ENCODE data around the gene CAMK2D.

Gene CAMK2D

GRCh38 chr4:113461281-113461680, 300.3 kb downstream of the CAMK2D start:
- H3K4me1 ChIP-seq (ENCODE audit: control insufficient read depth, insufficient read depth, low read length) = peaks cover 6% of the 10 kb centered on the region
- no peak overlapping the region for H3K4me3 ChIP-seq (ENCODE audit: low read length)
- H3K9me3 ChIP-seq (replicated peaks; ENCODE audit: low read length) = no peaks in the 10 kb centered on the region
- no peak overlapping the region for H3K4me2 ChIP-seq (ENCODE audit: low read length)
- no peaks in the 10 kb centered on the region for H3K27me3 ChIP-seq (ENCODE audit: control insufficient read depth, insufficient read depth, low read length)
- peaks cover 40% of the 10 kb centered on the region for H3K36me3 ChIP-seq (ENCODE audit: insufficient read depth, low read length)
- no peak overlapping the region for H3K9ac ChIP-seq (ENCODE audit: low read depth, low read length)

- H3K36me3 ChIP-seq (ENCODE audit: insufficient read depth, low read length) = peaks cover 44% of the 10 kb centered on the region
- H3K27me3 ChIP-seq (ENCODE audit: control insufficient read depth, insufficient read depth, low read length) = no peaks in the 10 kb centered on the region
- no peak overlapping the region for H3K4me3 ChIP-seq (ENCODE audit: low read length)
- H3K9me3 ChIP-seq (replicated peaks; ENCODE audit: low read length) = no peaks in the 10 kb centered on the region
- peaks cover 6% of the 10 kb centered on the region for H3K4me1 ChIP-seq (ENCODE audit: control insufficient read depth, insufficient read depth, low read length)
- no peak overlapping the region for H3K9ac ChIP-seq (ENCODE audit: low read depth, low read length)
- no peak overlapping the region for H3K4me2 ChIP-seq (ENCODE audit: low read length)
These were observed 303.7 kb downstream of the CAMK2D start for GRCh38 chr4:113457886-113458285.

DNA sequence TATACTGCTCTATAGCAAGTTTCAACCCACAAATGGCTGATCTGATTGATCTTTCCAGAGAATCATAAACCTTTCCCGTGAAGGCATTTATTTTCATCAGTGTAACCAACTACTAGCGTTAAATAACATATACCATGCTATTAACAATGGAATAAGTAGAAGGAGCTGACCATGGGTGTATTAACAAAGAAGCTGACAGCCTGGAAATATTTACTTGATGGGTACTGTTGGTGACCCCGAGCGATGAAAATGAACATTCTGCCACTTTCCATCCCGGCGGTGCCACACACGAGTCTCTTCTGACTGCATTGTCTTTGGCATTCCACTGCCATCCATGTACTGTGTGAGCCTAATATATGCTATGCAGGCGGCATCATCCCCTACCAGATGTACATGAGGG, 304.4 kb downstream of the CAMK2D start:
- no peaks in the 10 kb centered on the region for H3K9me3 ChIP-seq (replicated peaks; ENCODE audit: low read length)
- H3K4me3 ChIP-seq (ENCODE audit: low read length) = no peak overlapping the region
- no peak overlapping the region for H3K4me2 ChIP-seq (ENCODE audit: low read length)
- H3K9ac ChIP-seq (ENCODE audit: low read depth, low read length) = no peak overlapping the region
- peaks cover 47% of the 10 kb centered on the region for H3K36me3 ChIP-seq (ENCODE audit: insufficient read depth, low read length)
- no peaks in the 10 kb centered on the region for H3K27me3 ChIP-seq (ENCODE audit: control insufficient read depth, insufficient read depth, low read length)
- peaks cover 6% of the 10 kb centered on the region for H3K4me1 ChIP-seq (ENCODE audit: control insufficient read depth, insufficient read depth, low read length)

GRCh38 chr4:113455061-113455460, 306.5 kb downstream of the CAMK2D start:
- H3K4me1 ChIP-seq (ENCODE audit: control insufficient read depth, insufficient read depth, low read length) = peaks cover 6% of the 10 kb centered on the region
- H3K36me3 ChIP-seq (ENCODE audit: insufficient read depth, low read length) = peaks cover 45% of the 10 kb centered on the region
- H3K4me2 ChIP-seq (ENCODE audit: low read length) = no peak overlapping the region
- H3K9ac ChIP-seq (ENCODE audit: low read depth, low read length) = no peak overlapping the region
- no peaks in the 10 kb centered on the region for H3K27me3 ChIP-seq (ENCODE audit: control insufficient read depth, insufficient read depth, low read length)
- H3K4me3 ChIP-seq (ENCODE audit: low read length) = no peak overlapping the region
- no peaks in the 10 kb centered on the region for H3K9me3 ChIP-seq (replicated peaks; ENCODE audit: low read length)

- no peaks in the 10 kb centered on the region for H3K9me3 ChIP-seq (replicated peaks; ENCODE audit: low read length)
- H3K27me3 ChIP-seq (ENCODE audit: control insufficient read depth, insufficient read depth, low read length) = no peaks in the 10 kb centered on the region
- H3K9ac ChIP-seq (ENCODE audit: low read depth, low read length) = no peak overlapping the region
- H3K4me3 ChIP-seq (ENCODE audit: low read length) = no peak overlapping the region
- H3K36me3 ChIP-seq (ENCODE audit: insufficient read depth, low read length) = peaks cover 33% of the 10 kb centered on the region
- no peak overlapping the region for H3K4me2 ChIP-seq (ENCODE audit: low read length)
- peaks cover 4% of the 10 kb centered on the region for H3K4me1 ChIP-seq (ENCODE audit: control insufficient read depth, insufficient read depth, low read length)
These were observed 308.5 kb downstream of the CAMK2D start for GRCh38 chr4:113452868-113453620.

- H3K9me3 ChIP-seq (replicated peaks; ENCODE audit: low read length) = peaks cover under 1% of the 10 kb centered on the region
- no peaks in the 10 kb centered on the region for H3K27me3 ChIP-seq (ENCODE audit: control insufficient read depth, insufficient read depth, low read length)
- H3K4me2 ChIP-seq (ENCODE audit: low read length) = no peak overlapping the region
- no peaks in the 10 kb centered on the region for H3K4me1 ChIP-seq (ENCODE audit: control insufficient read depth, insufficient read depth, low read length)
- peaks cover 25% of the 10 kb centered on the region for H3K36me3 ChIP-seq (ENCODE audit: insufficient read depth, low read length)
- H3K9ac ChIP-seq (ENCODE audit: low read depth, low read length) = no peak overlapping the region
- no peak overlapping the region for H3K4me3 ChIP-seq (ENCODE audit: low read length)
These were observed 309.4 kb downstream of the CAMK2D start for GRCh38 chr4:113452152-113452551.

DNA sequence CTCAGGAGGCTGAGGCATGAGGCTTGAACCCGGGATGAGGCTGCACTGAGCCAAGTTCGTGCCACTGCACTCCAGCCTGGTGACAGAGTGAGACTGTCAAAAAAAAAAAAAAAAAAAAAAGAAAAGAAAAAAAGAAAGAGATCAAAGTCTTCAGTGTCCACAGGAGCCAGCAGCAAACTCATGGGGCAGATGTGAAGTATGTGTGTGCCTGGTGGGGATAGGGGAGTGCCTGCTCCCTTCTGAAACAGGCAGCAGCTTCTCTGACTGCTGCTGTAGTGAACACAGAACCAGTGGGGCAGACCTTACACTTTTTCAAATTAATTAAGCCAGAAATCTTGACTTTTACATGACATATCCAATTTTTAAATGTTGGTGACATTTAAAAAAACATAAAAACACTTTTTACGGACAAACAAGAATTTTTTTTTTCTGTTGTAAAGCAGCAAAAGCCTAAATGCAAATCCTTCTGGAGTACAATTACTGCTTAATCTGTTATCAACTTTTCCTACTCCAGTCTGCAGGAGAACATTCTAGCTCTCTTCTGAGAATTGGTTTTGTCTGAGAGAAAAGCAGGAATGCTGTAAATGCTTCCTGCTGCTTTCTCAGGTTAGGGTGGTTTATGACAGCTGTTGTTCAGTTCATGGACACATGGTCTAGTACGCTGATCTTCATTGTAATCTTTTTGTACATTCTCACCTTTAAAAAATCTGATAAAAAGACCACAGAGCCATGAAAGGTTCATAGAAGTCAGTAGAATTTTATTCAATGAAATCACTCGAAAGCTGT, 311.1 kb downstream of the CAMK2D start:
- peaks cover 6% of the 10 kb centered on the region for H3K9me3 ChIP-seq (replicated peaks; ENCODE audit: low read length)
- no peak overlapping the region for H3K9ac ChIP-seq (ENCODE audit: low read depth, low read length)
- no peaks in the 10 kb centered on the region for H3K27me3 ChIP-seq (ENCODE audit: control insufficient read depth, insufficient read depth, low read length)
- H3K4me2 ChIP-seq (ENCODE audit: low read length) = no peak overlapping the region
- peaks cover 14% of the 10 kb centered on the region for H3K4me1 ChIP-seq (ENCODE audit: control insufficient read depth, insufficient read depth, low read length)
- peaks cover 10% of the 10 kb centered on the region for H3K36me3 ChIP-seq (ENCODE audit: insufficient read depth, low read length)
- no peak overlapping the region for H3K4me3 ChIP-seq (ENCODE audit: low read length)

DNA sequence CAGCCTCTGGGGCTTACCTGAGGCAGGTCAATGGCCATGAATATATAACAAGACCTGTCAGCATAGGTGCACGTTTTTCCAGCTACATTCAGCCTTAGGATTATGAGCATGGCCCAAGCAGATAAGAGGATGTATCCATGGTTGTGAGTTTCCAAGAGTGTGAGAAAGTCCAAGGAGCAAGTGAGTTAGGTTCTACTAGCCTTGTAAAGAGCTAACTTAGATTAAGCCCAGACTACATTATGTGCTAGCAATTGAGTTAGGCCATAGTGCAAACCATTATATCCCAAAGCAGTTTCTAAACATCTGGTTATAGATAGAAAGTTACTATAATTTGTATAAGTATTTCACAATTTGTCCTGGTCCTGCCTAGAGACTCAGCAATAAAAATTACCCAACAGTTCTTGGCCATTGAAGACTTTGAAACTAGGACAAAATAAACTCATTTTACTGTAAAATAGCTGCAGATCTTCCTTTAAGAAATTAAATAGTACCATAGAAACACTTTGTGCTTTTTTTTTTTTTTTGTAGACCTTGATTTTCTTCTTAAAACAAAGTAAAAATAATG, 312.0 kb downstream of the CAMK2D start:
- peaks cover 6% of the 10 kb centered on the region for H3K9me3 ChIP-seq (replicated peaks; ENCODE audit: low read length)
- H3K4me1 ChIP-seq (ENCODE audit: control insufficient read depth, insufficient read depth, low read length) = peaks cover 24% of the 10 kb centered on the region
- H3K27me3 ChIP-seq (ENCODE audit: control insufficient read depth, insufficient read depth, low read length) = no peaks in the 10 kb centered on the region
- no peak overlapping the region for H3K4me2 ChIP-seq (ENCODE audit: low read length)
- no peak overlapping the region for H3K4me3 ChIP-seq (ENCODE audit: low read length)
- no peak overlapping the region for H3K9ac ChIP-seq (ENCODE audit: low read depth, low read length)
- H3K36me3 ChIP-seq (ENCODE audit: insufficient read depth, low read length) = peaks cover 7% of the 10 kb centered on the region

GRCh38 chr4:113447769-113448168, 313.8 kb downstream of the CAMK2D start:
- H3K4me3 ChIP-seq (ENCODE audit: low read length) = no peak overlapping the region
- peaks cover 30% of the 10 kb centered on the region for H3K4me1 ChIP-seq (ENCODE audit: control insufficient read depth, insufficient read depth, low read length)
- no peak overlapping the region for H3K4me2 ChIP-seq (ENCODE audit: low read length)
- H3K9me3 ChIP-seq (replicated peaks; ENCODE audit: low read length) = peaks cover 6% of the 10 kb centered on the region
- H3K9ac ChIP-seq (ENCODE audit: low read depth, low read length) = no peak overlapping the region
- H3K27me3 ChIP-seq (ENCODE audit: control insufficient read depth, insufficient read depth, low read length) = no peaks in the 10 kb centered on the region
- peaks cover 7% of the 10 kb centered on the region for H3K36me3 ChIP-seq (ENCODE audit: insufficient read depth, low read length)

DNA sequence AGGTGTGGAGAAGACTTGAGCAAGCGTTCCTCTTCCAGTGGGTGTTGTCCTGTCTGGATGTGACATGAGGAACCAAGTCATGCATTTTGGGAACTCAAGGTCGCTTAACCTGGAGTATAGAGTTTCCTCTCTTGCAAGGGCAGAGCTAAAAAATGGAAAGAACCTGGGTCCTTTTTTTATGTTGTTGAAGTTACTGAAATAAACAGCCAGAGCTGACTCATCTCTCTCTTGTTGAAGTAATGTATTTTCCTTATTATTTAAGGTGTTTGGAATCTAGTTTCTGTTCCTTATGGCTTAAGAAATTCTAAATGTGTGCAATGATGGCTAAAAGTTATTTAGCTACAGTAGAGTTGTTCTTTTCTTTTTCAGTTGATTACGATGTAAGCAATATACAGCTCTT, 314.5 kb downstream of the CAMK2D start:
- H3K4me1 ChIP-seq (ENCODE audit: control insufficient read depth, insufficient read depth, low read length) = peaks cover 30% of the 10 kb centered on the region
- no peaks in the 10 kb centered on the region for H3K27me3 ChIP-seq (ENCODE audit: control insufficient read depth, insufficient read depth, low read length)
- peaks cover 6% of the 10 kb centered on the region for H3K9me3 ChIP-seq (replicated peaks; ENCODE audit: low read length)
- no peak overlapping the region for H3K4me3 ChIP-seq (ENCODE audit: low read length)
- no peak overlapping the region for H3K9ac ChIP-seq (ENCODE audit: low read depth, low read length)
- peaks cover 3% of the 10 kb centered on the region for H3K36me3 ChIP-seq (ENCODE audit: insufficient read depth, low read length)
- no peak overlapping the region for H3K4me2 ChIP-seq (ENCODE audit: low read length)

DNA sequence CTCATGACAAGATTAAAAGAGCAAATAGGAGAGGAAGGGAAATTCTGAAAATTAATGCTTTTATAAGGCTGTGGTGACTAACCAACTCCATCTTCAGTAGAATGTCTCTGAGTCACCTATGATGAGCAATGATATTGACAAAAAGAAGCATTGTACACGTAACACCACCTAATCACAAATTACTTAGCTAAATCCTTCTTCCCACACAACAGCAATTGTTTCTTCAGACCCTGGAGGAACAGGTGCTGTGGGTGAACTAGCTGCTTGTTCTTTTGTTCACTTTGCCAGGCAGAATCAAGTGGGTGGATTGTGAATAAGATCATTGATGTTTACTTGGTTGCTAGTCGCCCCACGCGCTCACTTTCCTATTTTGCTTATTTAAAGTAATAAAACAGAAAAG, 315.5 kb downstream of the CAMK2D start:
- H3K9ac ChIP-seq (ENCODE audit: low read depth, low read length) = peak overlapping the region; percentile 64
- no peaks in the 10 kb centered on the region for H3K27me3 ChIP-seq (ENCODE audit: control insufficient read depth, insufficient read depth, low read length)
- H3K9me3 ChIP-seq (replicated peaks; ENCODE audit: low read length) = peaks cover 6% of the 10 kb centered on the region
- peak overlapping the region; percentile 68 for H3K4me2 ChIP-seq (ENCODE audit: low read length)
- H3K4me1 ChIP-seq (ENCODE audit: control insufficient read depth, insufficient read depth, low read length) = peaks cover 30% of the 10 kb centered on the region
- peak overlapping the region; percentile 25 for H3K4me3 ChIP-seq (ENCODE audit: low read length)
- no peaks in the 10 kb centered on the region for H3K36me3 ChIP-seq (ENCODE audit: insufficient read depth, low read length)
